ENCODE data around the gene LAYN. TPM values are rescaled to one million over a fixed set of nuclear protein-coding genes. Genes with fewer than 3 reads are reported as not detected.

The LAYN gene
- total RNA-seq, 1 donor from 2014 or later: 3.8 TPM

DNA sequence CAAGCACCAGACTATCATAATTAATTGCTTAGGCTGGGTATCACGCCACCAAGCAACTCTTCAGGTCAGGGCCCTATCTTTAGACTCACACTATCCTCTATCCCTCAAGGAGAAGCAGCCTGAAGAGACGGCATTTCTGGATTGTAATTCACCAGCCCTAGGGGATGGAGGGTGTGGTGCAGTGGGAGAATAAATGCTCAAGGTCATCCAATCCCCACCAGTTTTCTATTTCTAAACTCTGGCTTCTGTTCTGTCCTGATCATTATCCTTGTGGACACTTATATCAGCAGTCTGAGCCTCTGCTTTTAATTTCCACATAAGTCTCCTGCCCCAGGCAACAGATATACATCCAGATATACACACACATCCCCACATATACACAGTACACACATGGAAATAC is 48.6 kb downstream of the LAYN start:
- no peak overlapping the region for H3K27ac Mint-ChIP-seq (ENCODE audit: unreplicated experiment)
- no peak for TF ChIP-seq CTCF (conservative IDR thresholded peaks at IDR 0.05)
- H3K9me3 Mint-ChIP-seq: peaks cover 3% of the 10 kb centered on the region
- H3K4me1 Mint-ChIP-seq: no peaks in the 10 kb centered on the region
- no peak for DNase-seq (ENCODE audit: low read depth, low spot score)
- no peak overlapping the region for H3K4me3 Mint-ChIP-seq
- no peaks in the 10 kb centered on the region for H3K27me3 Mint-ChIP-seq (ENCODE audit: low read depth)
- H3K36me3 Mint-ChIP-seq (ENCODE audit: low read depth): no peaks in the 10 kb centered on the region

- H3K27me3 Mint-ChIP-seq (ENCODE audit: low read depth): no peaks in the 10 kb centered on the region
- no peak for TF ChIP-seq CTCF (conservative IDR thresholded peaks at IDR 0.05)
- H3K9me3 Mint-ChIP-seq: peaks cover 3% of the 10 kb centered on the region
- no peaks in the 10 kb centered on the region for H3K4me1 Mint-ChIP-seq
- H3K27ac Mint-ChIP-seq (ENCODE audit: unreplicated experiment): no peak overlapping the region
- no peaks in the 10 kb centered on the region for H3K36me3 Mint-ChIP-seq (ENCODE audit: low read depth)
- no peak overlapping the region for H3K4me3 Mint-ChIP-seq
- no peak for DNase-seq (ENCODE audit: low read depth, low spot score)
Observed at GRCh38 chr11:111589886-111590499, 49.5 kb downstream of the LAYN start.

DNA sequence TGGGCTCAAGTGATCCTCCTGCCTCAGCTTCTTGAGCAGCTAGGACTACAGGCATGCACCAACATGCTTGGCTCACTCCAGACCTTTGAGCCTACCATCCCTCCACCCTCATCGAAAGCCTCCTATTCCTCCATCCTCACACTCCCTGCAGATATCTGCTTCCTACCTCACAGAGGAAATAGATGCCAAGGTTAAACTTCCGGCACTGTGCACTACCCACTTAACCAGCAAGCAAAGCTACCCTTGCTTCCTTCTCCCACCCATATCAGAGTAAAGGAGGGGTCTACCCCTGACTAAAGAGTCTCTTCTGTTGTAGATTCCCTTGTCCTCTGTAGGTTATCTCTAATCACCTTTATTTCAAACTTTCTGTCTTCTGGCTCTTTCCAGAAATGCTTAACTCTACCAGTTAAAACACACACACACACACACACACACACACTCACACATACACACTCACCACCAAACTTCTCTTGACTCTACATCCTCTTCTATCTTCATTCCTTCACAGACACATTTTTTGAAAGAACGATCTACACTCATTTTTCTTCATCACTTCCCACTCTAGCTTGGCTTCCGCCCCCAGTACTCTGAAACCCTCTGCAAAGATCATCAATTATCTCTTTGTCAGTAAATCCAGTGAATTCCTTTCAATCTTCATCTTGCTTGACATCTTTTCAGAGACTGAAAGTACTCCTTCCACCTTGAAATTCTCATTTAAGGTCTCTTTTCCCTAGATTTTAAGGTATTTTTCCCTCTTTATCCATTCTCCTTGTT is 50.9 kb downstream of the LAYN start:
- H3K36me3 Mint-ChIP-seq (ENCODE audit: low read depth): no peaks in the 10 kb centered on the region
- no peak for TF ChIP-seq CTCF (conservative IDR thresholded peaks at IDR 0.05)
- DNase-seq (ENCODE audit: low read depth, low spot score): no peak
- no peak overlapping the region for H3K4me3 Mint-ChIP-seq
- H3K9me3 Mint-ChIP-seq: peaks cover 3% of the 10 kb centered on the region
- H3K27me3 Mint-ChIP-seq (ENCODE audit: low read depth): no peaks in the 10 kb centered on the region
- H3K4me1 Mint-ChIP-seq: no peaks in the 10 kb centered on the region
- no peak overlapping the region for H3K27ac Mint-ChIP-seq (ENCODE audit: unreplicated experiment)

- Mint-ChIP-seq H3K4me1 (no peaks in the 10 kb centered on the region), H3K27ac (ENCODE audit: unreplicated experiment) (no peak overlapping the region), H3K9me3 (peaks cover 3% of the 10 kb centered on the region), H3K27me3 (ENCODE audit: low read depth) (no peaks in the 10 kb centered on the region), H3K36me3 (ENCODE audit: low read depth) (no peaks in the 10 kb centered on the region), H3K4me3 (no peak overlapping the region)
- no peak for TF ChIP-seq CTCF (conservative IDR thresholded peaks at IDR 0.05)
- no peak for DNase-seq (ENCODE audit: low read depth, low spot score)
Observed at GRCh38 chr11:111592491-111592890, 52.0 kb downstream of the LAYN start.

- TF ChIP-seq CTCF (conservative IDR thresholded peaks at IDR 0.05): no peak
- Mint-ChIP-seq H3K27ac (ENCODE audit: unreplicated experiment) (no peak overlapping the region), H3K9me3 (no peaks in the 10 kb centered on the region), H3K27me3 (ENCODE audit: low read depth) (peaks cover 2% of the 10 kb centered on the region), H3K36me3 (ENCODE audit: low read depth) (no peaks in the 10 kb centered on the region), H3K4me1 (peaks cover 8% of the 10 kb centered on the region), H3K4me3 (no peak overlapping the region)
- no peak for DNase-seq (ENCODE audit: low read depth, low spot score)
Observed at GRCh38 chr11:111596319-111596718, 55.8 kb downstream of the LAYN start.
